ENCODE results near the gene TEX2.

DNA sequence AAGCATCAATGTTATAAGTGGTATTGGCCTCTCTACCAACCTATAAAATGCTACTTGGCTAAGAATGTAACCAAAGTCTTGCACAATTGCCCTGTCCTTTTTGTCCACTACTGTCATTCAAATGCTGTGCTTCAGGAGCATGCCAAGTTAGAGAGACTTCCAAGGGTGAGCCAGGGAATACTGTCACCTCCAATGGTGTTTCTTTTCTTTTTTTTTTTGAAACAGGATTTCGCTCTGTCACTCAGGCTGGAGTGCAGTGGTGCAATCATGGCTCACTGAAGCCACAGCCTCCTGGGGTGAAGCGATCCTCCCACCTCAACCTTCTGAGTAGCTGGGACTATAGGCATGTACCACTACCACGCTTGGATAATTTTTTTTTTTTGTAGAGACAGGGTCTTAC lies 89.4 kb downstream of the TEX2 start:
- TF ChIP-seq EZH2 (IDR thresholded peaks at IDR 0.05; ENCODE audit: borderline replicate concordance) (no peak), EZH2phosphoT487 (IDR thresholded peaks at IDR 0.05; ENCODE audit: low read depth, severe bottlenecking, unreplicated experiment) (no peak)
- TF ChIP-seq, protein P1, sequence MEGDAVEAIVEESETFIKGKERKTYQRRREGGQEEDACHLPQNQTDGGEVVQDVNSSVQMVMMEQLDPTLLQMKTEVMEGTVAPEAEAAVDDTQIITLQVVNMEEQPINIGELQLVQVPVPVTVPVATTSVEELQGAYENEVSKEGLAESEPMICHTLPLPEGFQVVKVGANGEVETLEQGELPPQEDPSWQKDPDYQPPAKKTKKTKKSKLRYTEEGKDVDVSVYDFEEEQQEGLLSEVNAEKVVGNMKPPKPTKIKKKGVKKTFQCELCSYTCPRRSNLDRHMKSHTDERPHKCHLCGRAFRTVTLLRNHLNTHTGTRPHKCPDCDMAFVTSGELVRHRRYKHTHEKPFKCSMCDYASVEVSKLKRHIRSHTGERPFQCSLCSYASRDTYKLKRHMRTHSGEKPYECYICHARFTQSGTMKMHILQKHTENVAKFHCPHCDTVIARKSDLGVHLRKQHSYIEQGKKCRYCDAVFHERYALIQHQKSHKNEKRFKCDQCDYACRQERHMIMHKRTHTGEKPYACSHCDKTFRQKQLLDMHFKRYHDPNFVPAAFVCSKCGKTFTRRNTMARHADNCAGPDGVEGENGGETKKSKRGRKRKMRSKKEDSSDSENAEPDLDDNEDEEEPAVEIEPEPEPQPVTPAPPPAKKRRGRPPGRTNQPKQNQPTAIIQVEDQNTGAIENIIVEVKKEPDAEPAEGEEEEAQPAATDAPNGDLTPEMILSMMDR (IDR thresholded peaks at IDR 0.05; ENCODE audit: poor library complexity): no peak
